Nephron progenitor cell (in vitro differentiated cells): ENCODE results near the gene QSOX1.
A peak's percentile ranks its signal among the peaks of the same experiment; 100 is the strongest.

ENCODE experiments used
- DNase-seq: peaks from one replicate; pipeline ENCODE4 v3.0.0; 2021
- H3K27ac Mint-ChIP-seq: 2 replicates; pipeline ENCODE4 v1.8.0; 2021; ENCODE audit warnings: mild to moderate bottlenecking, moderate library complexity, mixed read lengths
- H3K27me3 Mint-ChIP-seq: 2 replicates; pipeline ENCODE4 v1.8.0; 2021; ENCODE audit warnings: mild to moderate bottlenecking, low read depth, mixed read lengths; ENCODE audit not compliant: poor library complexity
- H3K36me3 Mint-ChIP-seq: 2 replicates; pipeline ENCODE4 v1.8.0; 2021; ENCODE audit warnings: low read depth, mixed read lengths
- H3K4me1 Mint-ChIP-seq: 2 replicates; pipeline ENCODE4 v1.8.0; 2021; ENCODE audit warnings: mixed read lengths
- H3K4me3 Mint-ChIP-seq: 2 replicates; pipeline ENCODE4 v1.8.0; 2021; ENCODE audit warnings: mild to moderate bottlenecking, moderate library complexity, mixed read lengths
- H3K9me3 Mint-ChIP-seq: 2 replicates; pipeline ENCODE4 v1.8.0; 2021; ENCODE audit warnings: mild to moderate bottlenecking, moderate library complexity, mixed read lengths
- CTCF ChIP-seq: fragments of 200-600 bp; sonication (generic); IDR thresholded peaks from 2 replicates; pipeline ENCODE4 v1.5.0; 2021; ENCODE audit warnings: antibody characterized with exemption

The QSOX1 gene

GRCh38 chr1:180176965-180177364 is 22.3 kb downstream of the QSOX1 start:
- Mint-ChIP-seq H3K27me3 (peaks cover 6% of the 10 kb centered on the region), H3K4me3 (no peak overlapping the region), H3K4me1 (peaks cover 23% of the 10 kb centered on the region), H3K36me3 (no peaks in the 10 kb centered on the region), H3K27ac (no peak overlapping the region), H3K9me3 (no peaks in the 10 kb centered on the region)
- DNase-seq: no peak
- TF ChIP-seq CTCF: no peak

- H3K4me3 Mint-ChIP-seq: no peak overlapping the region
- H3K27me3 Mint-ChIP-seq: peaks cover 4% of the 10 kb centered on the region
- H3K9me3 Mint-ChIP-seq: no peaks in the 10 kb centered on the region
- TF ChIP-seq CTCF: no peak
- no peak for DNase-seq
- peaks cover 5% of the 10 kb centered on the region for H3K36me3 Mint-ChIP-seq
- H3K4me1 Mint-ChIP-seq: peaks cover 23% of the 10 kb centered on the region
- H3K27ac Mint-ChIP-seq: no peak overlapping the region
Observed at GRCh38 chr1:180177931-180178330, 23.3 kb downstream of the QSOX1 start.

GRCh38 chr1:180178511-180179161 is 24.0 kb downstream of the QSOX1 start:
- H3K4me1 Mint-ChIP-seq: peaks cover 23% of the 10 kb centered on the region
- DNase-seq: peak; percentile 83
- peaks cover 2% of the 10 kb centered on the region for H3K27me3 Mint-ChIP-seq
- peak; percentile 95 for TF ChIP-seq CTCF
- peaks cover 5% of the 10 kb centered on the region for H3K36me3 Mint-ChIP-seq
- H3K4me3 Mint-ChIP-seq: no peak overlapping the region
- no peaks in the 10 kb centered on the region for H3K9me3 Mint-ChIP-seq
- peak overlapping the region; percentile 69 for H3K27ac Mint-ChIP-seq

- H3K9me3 Mint-ChIP-seq: no peaks in the 10 kb centered on the region
- peaks cover 23% of the 10 kb centered on the region for H3K4me1 Mint-ChIP-seq
- no peaks in the 10 kb centered on the region for H3K27me3 Mint-ChIP-seq
- TF ChIP-seq CTCF: peak; percentile 14
- peaks cover 9% of the 10 kb centered on the region for H3K36me3 Mint-ChIP-seq
- H3K4me3 Mint-ChIP-seq: no peak overlapping the region
- no peak overlapping the region for H3K27ac Mint-ChIP-seq
- no peak for DNase-seq
Observed at GRCh38 chr1:180179162-180179957, 24.7 kb downstream of the QSOX1 start.

- H3K4me3 Mint-ChIP-seq: no peak overlapping the region
- H3K27ac Mint-ChIP-seq: no peak overlapping the region
- DNase-seq: peak; percentile 30
- no peaks in the 10 kb centered on the region for H3K9me3 Mint-ChIP-seq
- peak; percentile 37 for TF ChIP-seq CTCF
- peaks cover 7% of the 10 kb centered on the region for H3K27me3 Mint-ChIP-seq
- H3K4me1 Mint-ChIP-seq: peaks cover 23% of the 10 kb centered on the region
- peaks cover 14% of the 10 kb centered on the region for H3K36me3 Mint-ChIP-seq
Observed at GRCh38 chr1:180181048-180181447, 26.4 kb downstream of the QSOX1 start.
